Measurements from ENCODE around the gene POU2F2.

GRCh38 chr19:42076380-42076944, 55.8 kb downstream of the POU2F2 start:
- TF ChIP-seq CTCF (IDR thresholded peaks at IDR 0.05) (no peak), POLR2A (IDR thresholded peaks at IDR 0.05) (no peak)

All from uterus (tissue), 2 donors.